GM20000 (cell line): ENCODE data around the gene RASSF6.

Experiments
- DNase-seq: peaks from one replicate; pipeline ENCODE4 v3.0.0; 2012; ENCODE audit warnings: low spot score
- TF ChIP-seq, protein P1 (sequence below): IDR thresholded peaks from 2 replicates; pipeline ENCODE4 v1.5.1; 2012; ENCODE audit warnings: mild to moderate bottlenecking, control low read depth; ENCODE audit errors: extremely low read depth, missing control alignments

The RASSF6 gene

GRCh38 chr4:73588613-73589012 lies 31.6 kb downstream of the RASSF6 start:
- TF ChIP-seq, protein P1, sequence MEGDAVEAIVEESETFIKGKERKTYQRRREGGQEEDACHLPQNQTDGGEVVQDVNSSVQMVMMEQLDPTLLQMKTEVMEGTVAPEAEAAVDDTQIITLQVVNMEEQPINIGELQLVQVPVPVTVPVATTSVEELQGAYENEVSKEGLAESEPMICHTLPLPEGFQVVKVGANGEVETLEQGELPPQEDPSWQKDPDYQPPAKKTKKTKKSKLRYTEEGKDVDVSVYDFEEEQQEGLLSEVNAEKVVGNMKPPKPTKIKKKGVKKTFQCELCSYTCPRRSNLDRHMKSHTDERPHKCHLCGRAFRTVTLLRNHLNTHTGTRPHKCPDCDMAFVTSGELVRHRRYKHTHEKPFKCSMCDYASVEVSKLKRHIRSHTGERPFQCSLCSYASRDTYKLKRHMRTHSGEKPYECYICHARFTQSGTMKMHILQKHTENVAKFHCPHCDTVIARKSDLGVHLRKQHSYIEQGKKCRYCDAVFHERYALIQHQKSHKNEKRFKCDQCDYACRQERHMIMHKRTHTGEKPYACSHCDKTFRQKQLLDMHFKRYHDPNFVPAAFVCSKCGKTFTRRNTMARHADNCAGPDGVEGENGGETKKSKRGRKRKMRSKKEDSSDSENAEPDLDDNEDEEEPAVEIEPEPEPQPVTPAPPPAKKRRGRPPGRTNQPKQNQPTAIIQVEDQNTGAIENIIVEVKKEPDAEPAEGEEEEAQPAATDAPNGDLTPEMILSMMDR = no peak
- no peak for DNase-seq

DNA sequence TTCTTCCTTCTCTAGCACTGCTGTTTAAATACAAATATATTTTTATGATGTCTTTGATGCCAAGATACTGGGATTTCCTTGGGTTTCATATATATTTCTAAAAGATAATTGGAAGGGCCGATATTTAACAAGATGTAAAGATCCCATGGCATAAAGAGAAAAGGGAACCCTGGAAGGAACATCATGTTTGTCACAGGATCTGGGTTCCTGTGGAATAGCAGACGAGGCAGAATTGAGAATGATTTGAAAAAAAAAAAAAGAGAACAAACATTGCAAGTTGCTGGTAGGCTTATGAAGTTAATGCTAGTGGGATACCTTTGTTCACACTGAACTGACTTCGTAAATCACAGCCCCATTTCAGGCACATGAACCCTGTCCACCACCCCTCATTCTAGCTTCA lies 33.6 kb downstream of the RASSF6 start:
- DNase-seq = no peak
- TF ChIP-seq, protein P1 = no peak

DNA sequence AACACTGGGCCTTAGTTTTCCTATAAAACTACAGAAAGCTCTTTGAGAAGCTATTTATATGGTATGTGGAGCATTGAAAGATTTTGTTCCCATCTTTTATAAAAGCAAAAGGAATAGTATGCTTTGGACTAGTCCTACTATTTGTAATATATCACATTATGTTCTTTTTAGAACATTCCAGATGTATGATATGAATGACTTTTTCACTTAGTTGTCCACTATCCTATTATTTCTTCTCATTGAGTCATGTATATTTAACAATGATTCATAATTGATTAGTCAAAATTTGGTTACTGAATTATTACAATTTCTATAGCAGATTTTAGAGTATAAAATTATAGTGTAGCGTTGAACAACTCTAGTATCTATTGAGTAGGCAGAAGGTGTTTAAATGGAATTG lies 34.2 kb downstream of the RASSF6 start:
- no peak for DNase-seq
- TF ChIP-seq, protein P1 = no peak

DNA sequence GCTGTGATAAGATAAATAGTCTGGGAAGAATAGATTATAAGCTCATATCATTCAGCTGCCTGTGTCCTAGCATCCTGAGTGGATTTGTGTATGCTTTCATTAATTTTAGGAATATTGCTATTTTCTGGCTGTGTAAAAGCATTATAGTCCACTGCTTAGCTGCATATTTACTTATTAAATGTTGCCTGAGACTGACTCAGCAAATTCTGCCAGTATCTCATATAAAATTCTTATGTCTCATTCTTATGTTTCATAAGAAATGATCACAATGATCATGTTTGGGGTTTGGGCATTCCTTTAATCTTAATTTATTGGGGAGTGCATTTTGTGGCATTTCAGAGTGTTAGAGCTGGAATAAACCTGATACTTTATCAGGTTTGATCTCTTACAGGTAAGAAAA lies 34.9 kb downstream of the RASSF6 start:
- no peak for DNase-seq
- TF ChIP-seq, protein P1 = no peak

- TF ChIP-seq, protein P1 = no peak
- DNase-seq = no peak
Observed at GRCh38 chr4:73583666-73584065, 36.6 kb downstream of the RASSF6 start.

GRCh38 chr4:73577371-73577770 lies 42.9 kb downstream of the RASSF6 start:
- DNase-seq = no peak
- TF ChIP-seq, protein P1 = no peak

GRCh38 chr4:73576381-73576780 lies 43.9 kb downstream of the RASSF6 start:
- no peak for DNase-seq
- TF ChIP-seq, protein P1 = no peak
